HG03175 (cell line): ENCODE results near the gene CLTB.

Experiments
- ATAC-seq: cut with Tn5 transposase; IDR thresholded peaks from one replicate; pipeline ENCODE4 v1.9.1; 2021; ENCODE audit warnings: mild to moderate bottlenecking, moderate library complexity; ENCODE audit not compliant: unreplicated experiment

CLTB gene

GRCh38 chr5:176355400-176356178, 60.8 kb downstream of the CLTB start:
- ATAC-seq: no peak

- ATAC-seq: no peak
Measured at GRCh38 chr5:176353533-176353932, 62.8 kb downstream of the CLTB start.

GRCh38 chr5:176352116-176352878, 64.0 kb downstream of the CLTB start:
- ATAC-seq: no peak

GRCh38 chr5:176350416-176350815, 65.9 kb downstream of the CLTB start:
- no peak for ATAC-seq

GRCh38 chr5:176342766-176343458, 73.4 kb downstream of the CLTB start:
- ATAC-seq: no peak
